ENCODE results near the gene DSCAM. TPM values are rescaled to one million over a fixed set of nuclear protein-coding genes. Genes with fewer than 3 reads are reported as not detected.

The DSCAM gene
- total RNA-seq, 3 donors from 2014 or later (not counting 1 experiment from before 2014, with no cell fraction given): not detected

DNA sequence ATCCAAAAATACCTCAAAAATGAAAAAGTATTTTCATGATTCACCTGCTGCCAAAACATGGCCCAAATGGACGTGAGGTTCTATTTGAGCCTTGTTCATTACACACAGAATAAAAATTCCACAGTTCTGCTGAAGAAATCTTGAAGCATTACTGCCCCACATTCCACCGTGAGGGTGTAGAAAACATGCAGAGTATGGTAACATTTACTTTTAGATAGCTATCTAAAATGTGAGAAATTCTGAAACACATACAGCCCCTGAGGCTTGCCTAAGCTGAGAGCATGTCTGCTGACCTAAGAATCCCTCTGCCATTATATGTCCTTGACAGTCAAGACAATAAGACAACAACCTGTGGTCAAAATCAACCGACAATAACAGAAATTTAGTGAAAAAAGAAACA, 186.5 kb downstream of the DSCAM start:
- no peak for ATAC-seq
- intact Hi-C loops (cut with micrococcal nuclease): no loop called here

DNA sequence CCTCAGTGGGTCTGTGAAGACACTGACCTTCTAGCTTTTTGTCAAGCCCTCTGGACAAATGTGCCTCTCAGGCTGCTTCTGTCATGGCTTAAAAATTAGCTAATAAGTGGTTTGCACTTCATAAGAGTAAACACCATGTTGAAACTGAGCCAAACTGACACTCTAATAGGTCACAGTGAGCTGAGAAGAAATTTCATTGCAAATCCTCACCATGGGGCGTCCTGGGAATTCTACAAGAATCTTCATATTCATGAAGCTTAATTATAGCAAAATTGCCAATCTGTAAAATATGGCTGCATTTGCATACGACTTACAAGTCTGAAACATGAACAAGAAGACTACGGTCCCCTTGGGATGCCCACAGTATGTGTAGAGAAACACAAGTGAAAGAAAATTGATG, 188.6 kb downstream of the DSCAM start:
- Mint-ChIP-seq H3K36me3 (no peaks in the 10 kb centered on the region), H3K27me3 (ENCODE audit: low read depth in 2 of 2) (no peaks in the 10 kb centered on the region), H3K27ac (no peak overlapping the region), H3K9me3 (peaks cover 3 to 13% of the 10 kb centered on the region in 2 donors), H3K4me1 (no peaks in the 10 kb centered on the region), H3K4me3 (no peak overlapping the region)
- WGBS (ENCODE audit: insufficient coverage): 83% methylated on average over 3 of the region's 3 CpGs
- no peak for DNase-seq
- H3K9me3 ChIP-seq (ENCODE audit: control insufficient read depth, insufficient read depth, low read length): no peaks in the 10 kb centered on the region
- no peaks in the 10 kb centered on the region for H3K36me3 ChIP-seq (ENCODE audit: control insufficient read depth, insufficient read depth, low read length)
- no peaks in the 10 kb centered on the region for H3K27me3 ChIP-seq (ENCODE audit: control insufficient read depth, insufficient read depth, low read length)
- intact Hi-C loops (cut with micrococcal nuclease): no loop called here
- H3K4me3 ChIP-seq (ENCODE audit: low read length): no peak overlapping the region
- no peak for ATAC-seq
- TF ChIP-seq, protein P1, sequence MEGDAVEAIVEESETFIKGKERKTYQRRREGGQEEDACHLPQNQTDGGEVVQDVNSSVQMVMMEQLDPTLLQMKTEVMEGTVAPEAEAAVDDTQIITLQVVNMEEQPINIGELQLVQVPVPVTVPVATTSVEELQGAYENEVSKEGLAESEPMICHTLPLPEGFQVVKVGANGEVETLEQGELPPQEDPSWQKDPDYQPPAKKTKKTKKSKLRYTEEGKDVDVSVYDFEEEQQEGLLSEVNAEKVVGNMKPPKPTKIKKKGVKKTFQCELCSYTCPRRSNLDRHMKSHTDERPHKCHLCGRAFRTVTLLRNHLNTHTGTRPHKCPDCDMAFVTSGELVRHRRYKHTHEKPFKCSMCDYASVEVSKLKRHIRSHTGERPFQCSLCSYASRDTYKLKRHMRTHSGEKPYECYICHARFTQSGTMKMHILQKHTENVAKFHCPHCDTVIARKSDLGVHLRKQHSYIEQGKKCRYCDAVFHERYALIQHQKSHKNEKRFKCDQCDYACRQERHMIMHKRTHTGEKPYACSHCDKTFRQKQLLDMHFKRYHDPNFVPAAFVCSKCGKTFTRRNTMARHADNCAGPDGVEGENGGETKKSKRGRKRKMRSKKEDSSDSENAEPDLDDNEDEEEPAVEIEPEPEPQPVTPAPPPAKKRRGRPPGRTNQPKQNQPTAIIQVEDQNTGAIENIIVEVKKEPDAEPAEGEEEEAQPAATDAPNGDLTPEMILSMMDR (IDR thresholded peaks at IDR 0.05): no peak
- H3K27ac ChIP-seq (ENCODE audit: low read length): no peak overlapping the region
- H3K4me1 ChIP-seq (ENCODE audit: control insufficient read depth, insufficient read depth, low read length): no peaks in the 10 kb centered on the region

More for the DNA sequence above, 186.5 kb downstream of the DSCAM start:
- Mint-ChIP-seq H3K4me1 (no peaks in the 10 kb centered on the region), H3K27ac (no peak overlapping the region), H3K4me3 (no peak overlapping the region), H3K9me3 (peaks cover 0 to 13% of the 10 kb centered on the region in 2 donors), H3K27me3 (ENCODE audit: low read depth in 2 of 2) (no peaks in the 10 kb centered on the region), H3K36me3 (no peaks in the 10 kb centered on the region)
- H3K4me1 ChIP-seq (ENCODE audit: control insufficient read depth, insufficient read depth, low read length): no peaks in the 10 kb centered on the region
- H3K9me3 ChIP-seq (ENCODE audit: control insufficient read depth, insufficient read depth, low read length): no peaks in the 10 kb centered on the region
- no peaks in the 10 kb centered on the region for H3K27me3 ChIP-seq (ENCODE audit: control insufficient read depth, insufficient read depth, low read length)
- TF ChIP-seq, protein P1 (IDR thresholded peaks at IDR 0.05): no peak
- WGBS (ENCODE audit: insufficient coverage): 68% methylated on average over 2 of the region's 3 CpGs
- H3K27ac ChIP-seq (ENCODE audit: low read length): no peak overlapping the region
- no peak overlapping the region for H3K4me3 ChIP-seq (ENCODE audit: low read length)
- no peaks in the 10 kb centered on the region for H3K36me3 ChIP-seq (ENCODE audit: control insufficient read depth, insufficient read depth, low read length)
- DNase-seq: no peak

DNA sequence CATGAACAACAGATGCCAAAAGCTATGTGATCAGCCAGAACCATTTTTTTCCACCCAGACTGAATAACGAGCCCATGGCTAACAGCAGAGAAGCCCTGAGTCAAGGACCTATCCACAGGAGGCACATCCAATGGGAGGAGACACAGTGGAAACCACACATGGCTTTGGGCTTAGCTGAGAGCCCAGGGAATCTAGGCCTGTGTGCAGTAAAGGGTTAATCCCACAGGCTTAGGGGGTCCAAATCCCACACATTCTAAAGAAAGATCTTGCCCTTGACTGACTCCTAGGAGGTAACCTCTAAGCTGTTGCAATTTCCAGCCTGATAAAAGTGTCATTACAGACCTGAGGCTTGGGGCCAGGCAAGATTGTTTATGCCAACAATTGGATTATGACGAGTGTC, 194.5 kb downstream of the DSCAM start:
- no peaks in the 10 kb centered on the region for H3K9me3 ChIP-seq (ENCODE audit: control insufficient read depth, insufficient read depth, low read length)
- no peak overlapping the region for H3K27ac Mint-ChIP-seq
- intact Hi-C loops (cut with micrococcal nuclease): no loop called here
- no peak for ATAC-seq
- WGBS (ENCODE audit: insufficient coverage): 69% methylated on average over 2 of the region's 2 CpGs
- H3K36me3 Mint-ChIP-seq: no peaks in the 10 kb centered on the region
- DNase-seq: no peak
- no peak overlapping the region for H3K4me3 ChIP-seq (ENCODE audit: low read length)
- no peaks in the 10 kb centered on the region for H3K27me3 Mint-ChIP-seq (ENCODE audit: low read depth in 2 of 2)
- TF ChIP-seq, protein P1 (IDR thresholded peaks at IDR 0.05): no peak
- no peaks in the 10 kb centered on the region for H3K4me1 ChIP-seq (ENCODE audit: control insufficient read depth, insufficient read depth, low read length)
- no peak overlapping the region for H3K27ac ChIP-seq (ENCODE audit: low read length)
- H3K27me3 ChIP-seq (ENCODE audit: control insufficient read depth, insufficient read depth, low read length): no peaks in the 10 kb centered on the region
- H3K4me1 Mint-ChIP-seq: no peaks in the 10 kb centered on the region
- no peaks in the 10 kb centered on the region for H3K36me3 ChIP-seq (ENCODE audit: control insufficient read depth, insufficient read depth, low read length)
- peaks cover 3 to 6% of the 10 kb centered on the region in 2 donors for H3K9me3 Mint-ChIP-seq
- H3K4me3 Mint-ChIP-seq: no peak overlapping the region

DNA sequence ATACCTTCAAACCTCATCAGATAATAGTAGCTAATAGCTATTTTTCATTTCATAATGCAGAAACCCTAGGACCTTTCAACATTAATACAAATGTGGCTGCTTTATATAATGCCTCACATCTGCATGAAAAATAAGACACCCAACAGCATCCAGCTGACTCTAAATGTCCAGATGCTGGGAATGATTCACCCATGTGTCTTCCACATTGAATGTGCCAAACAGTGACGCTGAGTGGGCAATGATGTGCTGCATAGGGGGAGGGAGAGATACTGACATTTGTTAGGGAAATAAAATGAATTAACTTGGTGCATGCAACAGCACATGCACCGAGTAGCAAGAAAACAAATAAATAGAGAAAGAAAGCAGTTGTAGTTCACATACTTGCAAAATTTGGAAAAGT, 199.3 kb downstream of the DSCAM start:
- TF ChIP-seq, protein P1 (IDR thresholded peaks at IDR 0.05): no peak
- intact Hi-C loops (cut with micrococcal nuclease): no loop called here
- no peaks in the 10 kb centered on the region for H3K36me3 ChIP-seq (ENCODE audit: control insufficient read depth, insufficient read depth, low read length)
- Mint-ChIP-seq H3K4me1 (no peaks in the 10 kb centered on the region), H3K36me3 (no peaks in the 10 kb centered on the region), H3K27ac (no peak overlapping the region), H3K27me3 (ENCODE audit: low read depth in 2 of 2) (no peaks in the 10 kb centered on the region), H3K4me3 (no peak overlapping the region), H3K9me3 (peaks cover 2 to 3% of the 10 kb centered on the region in 2 donors)
- H3K4me1 ChIP-seq (ENCODE audit: control insufficient read depth, insufficient read depth, low read length): no peaks in the 10 kb centered on the region
- no peak overlapping the region for H3K27ac ChIP-seq (ENCODE audit: low read length)
- 0% methylated on average over 2 of the region's 2 CpGs for WGBS (ENCODE audit: insufficient coverage)
- ATAC-seq (no peak), DNase-seq (no peak)
- no peak overlapping the region for H3K4me3 ChIP-seq (ENCODE audit: low read length)
- peaks cover 3% of the 10 kb centered on the region for H3K9me3 ChIP-seq (ENCODE audit: control insufficient read depth, insufficient read depth, low read length)
- no peaks in the 10 kb centered on the region for H3K27me3 ChIP-seq (ENCODE audit: control insufficient read depth, insufficient read depth, low read length)

All from natural killer cell (primary cell).